Aorta (tissue), 5 donors: ENCODE results near the gene CHD1L. TPM values are rescaled to one million over a fixed set of nuclear protein-coding genes. Genes with fewer than 3 reads are reported as not detected.
A peak's percentile ranks its signal among the peaks of the same experiment; 100 is the strongest.
"Not testable (repeated sequence)": the region's sequence is repeated elsewhere in the genome, so short reads cannot be mapped to it uniquely, and the experiment has no call there.

Experiments used
- ATAC-seq: fragments of 200-7000 bp; cut with Tn5 transposase; one replicate; pipeline ENCODE4 v1.9.1; 2022; ENCODE audit warnings: moderate library complexity; ENCODE audit not compliant: low FRiP score
- DNase-seq, 2 donors: peaks; one replicate each; pipeline ENCODE4 v3.0.0-alpha.2; 2020
- H3K27ac ChIP-seq, 2 donors: one replicate each; pipeline ENCODE4 v1.5.1; 2013; ENCODE audit warnings: low read length in 2 of 2, mild to moderate bottlenecking in 2 of 2, moderate library complexity in 2 of 2, control low read depth in 1 of 2, inconsistent platforms in 1 of 2, low read depth in 1 of 2
- H3K27me3 ChIP-seq, 2 donors: one replicate each; pipeline ENCODE4 v1.6.1; 2013; ENCODE audit warnings: control low read depth in 1 of 2, low read length in 1 of 2, mild to moderate bottlenecking in 1 of 2, moderate library complexity in 1 of 2; ENCODE audit not compliant: insufficient read depth in 2 of 2, control insufficient read depth in 1 of 2
- H3K36me3 ChIP-seq, 2 donors: one replicate each; pipeline ENCODE4 v1.6.1; 2013; ENCODE audit warnings: control low read depth in 1 of 2, low read length in 1 of 2, mild to moderate bottlenecking in 1 of 2; ENCODE audit not compliant: insufficient read depth in 2 of 2, control insufficient read depth in 1 of 2
- H3K4me1 ChIP-seq, 2 donors: one replicate each; pipeline ENCODE4 v1.6.1; 2013; ENCODE audit warnings: low read length in 2 of 2, control low read depth in 1 of 2, mild to moderate bottlenecking in 1 of 2, moderate library complexity in 1 of 2; ENCODE audit not compliant: insufficient read depth in 2 of 2, control insufficient read depth in 1 of 2
- H3K4me3 ChIP-seq, 2 donors: one replicate each; pipeline ENCODE4 v1.5.1; 2013; ENCODE audit warnings: low read length in 2 of 2, control low read depth in 1 of 2, mild to moderate bottlenecking in 1 of 2
- H3K9me3 ChIP-seq: one replicate; pipeline ENCODE4 v1.6.1; 2013; ENCODE audit warnings: mild to moderate bottlenecking, low read length; ENCODE audit not compliant: control insufficient read depth
- whole genome bisulfite sequencing, 2 donors: extraction: QIAGEN DNeasy Blood & Tissue Kit; methylation state at CpG; one replicate each; pipeline ENCODE4 v1.1.7; 2013; 5-methylcytosine and 5-hydroxymethylcytosine counted together
- intact Hi-C, 2 donors: fragments of 100-400 bp; cut with DNase I; formaldehyde crosslinking; loops; one replicate each; pipeline versions ENCODE4 v1.14.2 to v1.15.0; 2022
- polyA plus RNA-seq, 2 donors: library from polyadenylated mRNA; stranded (reverse); fragments of 200-250 nt; gene quantifications; one replicate each; pipeline ENCODE4 v1.2.3, GENCODE V29; 2013
- total RNA-seq, 2 donors: library from RNA; stranded (reverse); fragmentation: NEBNext Ultra II Directional; extraction: Animal tissue kit (Norgen Biotek cat#: 25700); gene quantifications; one replicate each; pipeline ENCODE4 v1.2.1, GENCODE V29; 2021
- donor health status: healthy with polysubstance abuse.
- donor health status: Bipolar disorder and iron deficiency.
- donor health status: DM: no; HTN: no; CAD: no.
- donor health status: DM: no; HTN: no; CAD: no.
- donor health status: DM: yes; HTN: yes; CAD: no.

Gene CHD1L
- total and polyA plus RNA-seq, 4 donors, result 17.4 to 74.2 (median 41.4) TPM

DNA sequence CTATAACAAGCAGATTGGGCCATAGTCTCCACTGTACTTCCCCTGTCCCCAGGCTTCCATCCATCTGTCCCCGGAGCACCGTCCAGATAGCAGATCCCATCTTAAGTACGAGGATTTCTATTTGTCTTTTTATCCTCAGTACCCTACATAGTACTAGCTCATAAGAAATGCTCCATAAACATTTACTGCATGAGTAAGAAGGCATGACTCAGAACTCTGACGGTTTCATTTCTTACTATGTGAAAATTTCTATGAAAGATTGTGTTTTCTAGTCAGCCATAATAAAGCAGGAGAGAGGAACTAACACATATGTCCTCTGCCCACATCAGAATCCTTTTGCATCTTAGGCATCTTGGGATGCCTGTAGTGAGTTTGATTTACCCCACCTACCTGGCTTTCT lies 49.5 kb downstream of the CHD1L start:
- peaks cover 14 to 18% of the 10 kb centered on the region in 2 donors for H3K36me3 ChIP-seq
- H3K4me3 ChIP-seq, result no peak overlapping the region
- DNase-seq (no peak), ATAC-seq (no peak)
- WGBS, 2 donors, result 60 to 61% methylated on average over 4 of the region's 4 CpGs
- H3K4me1 ChIP-seq, result peaks cover 0 to 3% of the 10 kb centered on the region in 2 donors
- no peaks in the 10 kb centered on the region for H3K27me3 ChIP-seq
- intact Hi-C loops, result no loop called here
- no peaks in the 10 kb centered on the region for H3K9me3 ChIP-seq
- H3K27ac ChIP-seq, result no peak overlapping the region

GRCh38 chr1:147292631-147293251 lies 50.3 kb downstream of the CHD1L start:
- Histone ChIP-seq H3K4me1 (peaks cover 0 to 3% of the 10 kb centered on the region in 2 donors), H3K27me3 (no peaks in the 10 kb centered on the region), H3K36me3 (peaks cover 16 to 18% of the 10 kb centered on the region in 2 donors), H3K27ac (peak overlapping the region in 1 of 2 donors; percentile 13), H3K4me3 (no peak overlapping the region), H3K9me3 (no peaks in the 10 kb centered on the region)
- peak; percentile 56 for ATAC-seq
- intact Hi-C loops, result no loop called here
- DNase-seq, result peak in 1 of 2 donors; percentile 53
- WGBS, 2 donors, result 56% methylated on average over 3 of the region's 3 CpGs

DNA sequence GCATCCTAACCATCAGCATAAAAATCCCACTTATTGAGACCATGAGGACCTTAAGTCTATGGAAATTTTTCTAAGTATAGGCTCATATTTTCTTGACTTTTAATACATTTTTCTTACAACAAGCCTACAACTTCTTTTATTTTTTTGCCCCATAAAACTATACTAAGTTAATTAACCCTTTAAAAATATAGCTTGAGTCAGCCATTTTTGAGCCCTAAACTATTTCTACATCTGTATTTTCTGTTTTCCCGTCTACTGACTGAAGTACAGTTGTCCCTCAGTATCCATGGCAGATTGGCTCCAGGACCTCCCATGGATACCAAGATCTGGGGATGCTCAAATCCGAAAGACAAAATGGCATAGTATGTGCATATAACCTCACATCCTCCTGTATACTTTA lies 55.0 kb downstream of the CHD1L start:
- intact Hi-C loops, result no loop called here
- WGBS, 2 donors, result 96 to 100% methylated on average over 2 of the region's 2 CpGs
- no peak overlapping the region for H3K4me3 ChIP-seq

GRCh38 chr1:147305803-147306202 lies 63.3 kb downstream of the CHD1L start:
- H3K4me1 ChIP-seq, H3K36me3 ChIP-seq, DNase-seq, H3K9me3 ChIP-seq, H3K27ac ChIP-seq, H3K27me3 ChIP-seq, ATAC-seq, intact Hi-C loops, H3K4me3 ChIP-seq: not testable (repeated sequence)
- 96 to 97% methylated on average over 3 of the region's 3 CpGs for WGBS, 2 donors

More for the DNA sequence above, 55.0 kb downstream of the CHD1L start:
- no peak overlapping the region for H3K27ac ChIP-seq
- H3K27me3 ChIP-seq, result no peaks in the 10 kb centered on the region
- peaks cover 12 to 15% of the 10 kb centered on the region in 2 donors for H3K36me3 ChIP-seq
- H3K9me3 ChIP-seq, result peaks cover 1% of the 10 kb centered on the region
- H3K4me1 ChIP-seq, result no peaks in the 10 kb centered on the region
- ATAC-seq, result no peak
- no peak for DNase-seq

DNA sequence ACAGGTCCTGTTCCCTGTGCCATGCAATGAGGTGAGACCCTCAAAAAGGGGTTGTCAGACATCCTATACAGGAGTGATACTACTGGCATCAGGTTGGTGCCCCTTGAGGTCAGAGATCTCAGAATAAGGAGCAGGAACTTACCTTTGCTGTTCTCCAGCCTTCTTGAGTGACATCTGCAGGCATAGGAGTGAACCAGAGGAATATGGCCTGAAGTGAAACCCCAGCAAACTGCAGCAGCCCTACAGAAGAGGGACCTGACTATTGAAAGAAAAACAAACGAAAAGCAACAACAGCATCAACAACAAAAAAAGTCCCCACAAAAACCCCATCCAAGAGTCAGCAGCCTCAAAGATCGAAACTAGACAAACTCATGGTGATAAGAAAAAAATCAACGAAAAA lies 74.5 kb downstream of the CHD1L start:
- H3K27me3 ChIP-seq, result no peaks in the 10 kb centered on the region
- DNase-seq, result no peak
- no peaks in the 10 kb centered on the region for H3K36me3 ChIP-seq
- ATAC-seq, result no peak
- H3K4me3 ChIP-seq, result no peak overlapping the region
- no peak overlapping the region for H3K27ac ChIP-seq
- H3K4me1 ChIP-seq, result no peaks in the 10 kb centered on the region
- intact Hi-C loops, result no loop called here
- peaks cover 1% of the 10 kb centered on the region for H3K9me3 ChIP-seq
- 79 to 85% methylated on average over 3 of the region's 3 CpGs for WGBS, 2 donors

DNA sequence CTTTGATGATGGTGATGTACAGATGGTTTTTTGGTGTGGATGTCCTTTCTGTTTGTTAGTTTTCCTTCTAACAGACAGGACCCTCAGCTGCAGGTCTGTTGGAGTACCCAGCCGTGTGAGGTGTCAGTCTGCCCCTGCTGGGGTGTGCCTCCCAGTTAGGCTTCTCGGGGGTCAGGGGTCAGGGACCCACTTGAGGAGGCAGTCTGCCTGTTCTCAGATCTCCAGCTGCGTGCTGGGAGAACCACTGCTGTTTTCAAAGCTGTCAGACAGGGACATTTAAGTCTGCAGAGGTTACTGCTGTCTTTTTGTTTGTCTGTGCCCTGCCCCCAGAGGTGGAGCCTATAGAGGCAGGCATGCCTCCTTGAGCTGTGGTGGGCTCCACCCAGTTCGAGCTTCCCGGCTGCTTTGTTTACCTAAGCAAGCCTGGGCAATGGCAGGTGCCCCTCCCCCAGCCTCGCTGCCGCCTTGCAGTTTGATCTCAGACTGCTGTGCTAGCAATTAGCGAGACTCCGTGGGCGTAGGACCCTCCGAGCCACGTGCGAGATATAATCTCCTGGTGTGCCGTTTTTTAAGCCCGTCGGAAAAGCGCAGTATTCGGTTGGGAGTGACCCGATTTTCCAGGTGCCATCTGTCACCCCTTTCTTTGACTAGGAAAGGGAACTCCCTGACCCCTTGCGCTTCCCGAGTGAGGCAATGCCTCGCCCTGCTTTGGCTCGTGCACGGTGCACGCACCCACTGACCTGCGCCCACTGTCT lies 84.6 kb downstream of the CHD1L start:
- H3K4me1 ChIP-seq, DNase-seq, H3K27me3 ChIP-seq, H3K4me3 ChIP-seq, H3K27ac ChIP-seq, ATAC-seq, H3K9me3 ChIP-seq, H3K36me3 ChIP-seq, intact Hi-C loops: not testable (repeated sequence)
- WGBS, 2 donors, result 62 to 63% methylated on average over 20 to 26 of the region's 26 CpGs

GRCh38 chr1:147334292-147334691 lies 91.8 kb downstream of the CHD1L start:
- Histone ChIP-seq H3K9me3 (no peaks in the 10 kb centered on the region), H3K27me3 (no peaks in the 10 kb centered on the region), H3K4me3 (no peak overlapping the region), H3K36me3 (no peaks in the 10 kb centered on the region), H3K27ac (no peak overlapping the region), H3K4me1 (no peaks in the 10 kb centered on the region)
- intact Hi-C loops, result no loop called here
- 23 to 24% methylated on average over 5 of the region's 5 CpGs for WGBS, 2 donors
- no peak for ATAC-seq
- DNase-seq, result no peak

DNA sequence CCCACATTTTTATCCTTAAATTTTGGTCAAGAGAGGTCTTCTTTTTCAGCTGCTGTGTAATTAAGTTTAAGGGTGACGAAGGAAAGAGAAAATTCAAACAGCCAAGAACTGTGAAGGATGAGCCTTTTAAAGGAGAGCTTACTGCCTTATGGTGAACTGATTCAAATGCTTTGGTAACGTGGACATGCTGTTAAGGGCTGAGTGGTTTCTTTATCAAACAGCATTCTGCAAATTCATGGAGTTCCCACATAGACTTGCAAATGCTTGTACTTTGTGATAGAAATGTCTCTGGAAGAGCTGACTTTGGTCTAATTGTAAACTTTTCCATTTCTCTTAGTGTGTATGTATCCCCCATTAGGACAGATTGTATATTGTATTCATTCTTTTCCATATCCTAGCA lies 93.8 kb downstream of the CHD1L start:
- Histone ChIP-seq H3K9me3 (no peaks in the 10 kb centered on the region), H3K4me3 (no peak overlapping the region), H3K27ac (no peak overlapping the region), H3K4me1 (no peaks in the 10 kb centered on the region), H3K36me3 (no peaks in the 10 kb centered on the region), H3K27me3 (no peaks in the 10 kb centered on the region)
- 53 to 55% methylated on average over 2 of the region's 2 CpGs for WGBS, 2 donors
- DNase-seq, result no peak
- intact Hi-C loops, result no loop called here
- no peak for ATAC-seq
